Astrocyte (in vitro differentiated cells and primary cell): ENCODE measurements around the gene DYNC2I2. TPM values are rescaled to one million over a fixed set of nuclear protein-coding genes. Genes with fewer than 3 reads are reported as not detected.
A peak's percentile ranks its signal among the peaks of the same experiment; 100 is the strongest.

Source experiments
- DNase-seq: peaks from one replicate; pipeline ENCODE4 v3.0.0-alpha.2; 2010; ENCODE audit warnings: low read depth
- FAIRE-seq: peaks from 2 replicates; lab custom pipeline; 2011; peaks lifted over from hg19 to GRCh38; lab: Jason Lieb, UNC
- H2AFZ ChIP-seq: 2 replicates; pipeline ENCODE4 v1.6.0; 2012; ENCODE audit warnings: low read depth, low read length, inconsistent platforms
- H3K27ac ChIP-seq: 2 replicates; pipeline ENCODE4 v1.5.1; 2011; ENCODE audit warnings: low read depth, low read length, inconsistent platforms
- H3K27me3 ChIP-seq: 2 replicates; pipeline ENCODE4 v1.6.0; 2011; ENCODE audit warnings: low read length, inconsistent platforms; ENCODE audit not compliant: insufficient read depth
- H3K36me3 ChIP-seq: 2 replicates; pipeline ENCODE4 v1.5.1; 2011; ENCODE audit warnings: low read length, inconsistent platforms; ENCODE audit not compliant: insufficient read depth
- H3K4me1 ChIP-seq: 2 replicates; pipeline ENCODE4 v1.5.1; 2011; ENCODE audit warnings: low read length, inconsistent platforms; ENCODE audit not compliant: insufficient read depth
- H3K4me2 ChIP-seq: 2 replicates; pipeline ENCODE4 v1.6.0; 2012; ENCODE audit warnings: low read length, inconsistent platforms
- H3K4me3 ChIP-seq: 2 replicates; pipeline ENCODE4 v1.5.1; 2011; ENCODE audit warnings: low read depth, mild to moderate bottlenecking, low read length, inconsistent platforms; ENCODE audit not compliant: insufficient read depth
- H3K79me2 ChIP-seq: 2 replicates; pipeline ENCODE4 v1.6.0; 2012; ENCODE audit warnings: mild to moderate bottlenecking, low read length, inconsistent platforms; ENCODE audit not compliant: insufficient read depth
- H3K9ac ChIP-seq: 2 replicates; pipeline ENCODE4 v1.6.0; 2012; ENCODE audit warnings: mild to moderate bottlenecking, low read length, inconsistent platforms
- H3K9me3 ChIP-seq: 2 replicates; pipeline ENCODE4 v1.5.1; 2012; ENCODE audit warnings: low read depth, mild to moderate bottlenecking, low read length, inconsistent platforms; ENCODE audit not compliant: insufficient read depth
- H4K20me1 ChIP-seq: 2 replicates; pipeline ENCODE4 v1.6.0; 2012; ENCODE audit warnings: low read length, inconsistent platforms; ENCODE audit not compliant: insufficient read depth
- H3K27ac Mint-ChIP-seq: one replicate; pipeline ENCODE4 v1.8.0; 2021; ENCODE audit warnings: mild to moderate bottlenecking, mixed read lengths; ENCODE audit not compliant: unreplicated experiment
- H3K27me3 Mint-ChIP-seq: one replicate; pipeline ENCODE4 v1.8.0; 2021; ENCODE audit warnings: low read depth, mixed read lengths; ENCODE audit not compliant: unreplicated experiment
- H3K36me3 Mint-ChIP-seq: one replicate; pipeline ENCODE4 v1.8.0; 2021; ENCODE audit warnings: low read depth, mixed read lengths; ENCODE audit not compliant: unreplicated experiment
- H3K4me1 Mint-ChIP-seq: one replicate; pipeline ENCODE4 v1.8.0; 2021; ENCODE audit warnings: low read depth, mixed read lengths; ENCODE audit not compliant: unreplicated experiment
- H3K4me3 Mint-ChIP-seq: one replicate; pipeline ENCODE4 v1.8.0; 2021; ENCODE audit warnings: mild to moderate bottlenecking, moderate library complexity, mixed read lengths; ENCODE audit not compliant: unreplicated experiment
- H3K9me3 Mint-ChIP-seq: one replicate; pipeline ENCODE4 v1.8.0; 2021; ENCODE audit warnings: mild to moderate bottlenecking, mixed read lengths; ENCODE audit not compliant: unreplicated experiment
- CTCF ChIP-seq: IDR thresholded peaks from 2 replicates; pipeline ENCODE4 v1.5.1; 2011; ENCODE audit warnings: low read depth, mild to moderate bottlenecking, inconsistent platforms, low read length, moderate library complexity; ENCODE audit not compliant: insufficient read depth
- EZH2 ChIP-seq: IDR thresholded peaks from 2 replicates; pipeline ENCODE4 v1.6.1; 2012; ENCODE audit warnings: mild to moderate bottlenecking, low read length, inconsistent platforms; ENCODE audit not compliant: insufficient read depth
- total RNA-seq: library from RNA; stranded (reverse); gene quantifications from 2 replicates; pipeline ENCODE4 v1.2.1, GENCODE V29; 2021

The DYNC2I2 gene
- total RNA-seq, 1 donor from 2014 or later, result 20.6 TPM

DNA sequence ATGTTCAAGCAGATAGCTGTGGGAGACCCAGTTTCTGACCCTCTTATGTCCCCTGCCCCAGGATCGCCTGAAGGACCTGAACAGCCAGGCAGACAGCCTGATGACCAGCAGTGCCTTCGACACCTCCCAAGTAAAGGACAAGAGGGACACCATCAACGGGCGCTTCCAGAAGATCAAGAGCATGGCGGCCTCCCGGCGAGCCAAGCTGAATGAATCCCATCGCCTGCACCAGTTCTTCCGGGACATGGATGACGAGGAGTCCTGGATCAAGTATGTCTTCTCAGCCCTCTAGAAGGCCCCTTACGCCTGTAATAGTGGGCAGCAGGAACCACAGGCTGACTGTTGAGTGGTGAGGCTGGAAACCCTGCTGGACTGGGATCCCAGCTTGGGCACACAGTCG, 41.1 kb downstream of the DYNC2I2 start:
- Mint-ChIP-seq H3K27ac (no peak overlapping the region), H3K4me1 (peaks cover 4% of the 10 kb centered on the region), H3K36me3 (peaks cover 38% of the 10 kb centered on the region), H3K4me3 (no peak overlapping the region), H3K9me3 (no peaks in the 10 kb centered on the region), H3K27me3 (no peaks in the 10 kb centered on the region)
- TF ChIP-seq CTCF, result no peak
- TF ChIP-seq EZH2, result no peak
- H3K36me3 ChIP-seq, result peaks cover 84% of the 10 kb centered on the region
- no peak for DNase-seq
- H3K4me1 ChIP-seq, result no peaks in the 10 kb centered on the region
- no peak overlapping the region for H3K4me2 ChIP-seq
- no peak overlapping the region for H3K27ac ChIP-seq
- H2AFZ ChIP-seq, result no peak overlapping the region
- no peaks in the 10 kb centered on the region for H3K79me2 ChIP-seq
- no peaks in the 10 kb centered on the region for H3K9me3 ChIP-seq
- H3K9ac ChIP-seq, result no peak overlapping the region
- no peak for FAIRE-seq
- no peaks in the 10 kb centered on the region for H3K27me3 ChIP-seq
- H4K20me1 ChIP-seq, result peaks cover 48% of the 10 kb centered on the region
- no peak overlapping the region for H3K4me3 ChIP-seq

DNA sequence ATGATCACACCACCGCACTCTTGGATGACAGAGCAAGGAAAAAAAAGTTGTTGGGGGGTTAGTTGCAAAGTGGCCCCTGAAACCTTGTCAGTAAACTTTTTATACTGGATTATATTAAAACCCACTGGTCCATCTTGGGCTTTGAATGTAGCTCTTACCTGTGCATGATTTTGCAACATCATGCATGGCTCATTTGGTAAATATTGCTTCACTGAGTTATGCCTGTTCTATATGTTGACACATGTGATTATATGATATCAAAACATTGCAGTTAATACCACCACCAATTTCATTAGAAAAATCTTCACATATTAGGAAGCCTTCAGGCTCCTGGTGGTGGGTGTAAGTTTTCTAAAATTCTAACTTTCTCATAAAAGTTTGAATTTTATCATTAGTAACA, 41.9 kb downstream of the DYNC2I2 start:
- Histone ChIP-seq H2AFZ (no peak overlapping the region), H3K9me3 (no peaks in the 10 kb centered on the region), H3K27me3 (no peaks in the 10 kb centered on the region), H4K20me1 (peaks cover 51% of the 10 kb centered on the region), H3K27ac (no peak overlapping the region), H3K9ac (no peak overlapping the region), H3K36me3 (peaks cover 85% of the 10 kb centered on the region), H3K79me2 (no peaks in the 10 kb centered on the region), H3K4me2 (no peak overlapping the region), H3K4me3 (no peak overlapping the region), H3K4me1 (no peaks in the 10 kb centered on the region)
- FAIRE-seq (no peak), DNase-seq (no peak)
- H3K27ac Mint-ChIP-seq, result peak overlapping the region; percentile 78
- H3K36me3 Mint-ChIP-seq, result peaks cover 38% of the 10 kb centered on the region
- H3K9me3 Mint-ChIP-seq, result no peaks in the 10 kb centered on the region
- TF ChIP-seq EZH2, result no peak
- no peak for TF ChIP-seq CTCF
- H3K4me1 Mint-ChIP-seq, result peaks cover 4% of the 10 kb centered on the region
- H3K27me3 Mint-ChIP-seq, result no peaks in the 10 kb centered on the region
- no peak overlapping the region for H3K4me3 Mint-ChIP-seq

DNA sequence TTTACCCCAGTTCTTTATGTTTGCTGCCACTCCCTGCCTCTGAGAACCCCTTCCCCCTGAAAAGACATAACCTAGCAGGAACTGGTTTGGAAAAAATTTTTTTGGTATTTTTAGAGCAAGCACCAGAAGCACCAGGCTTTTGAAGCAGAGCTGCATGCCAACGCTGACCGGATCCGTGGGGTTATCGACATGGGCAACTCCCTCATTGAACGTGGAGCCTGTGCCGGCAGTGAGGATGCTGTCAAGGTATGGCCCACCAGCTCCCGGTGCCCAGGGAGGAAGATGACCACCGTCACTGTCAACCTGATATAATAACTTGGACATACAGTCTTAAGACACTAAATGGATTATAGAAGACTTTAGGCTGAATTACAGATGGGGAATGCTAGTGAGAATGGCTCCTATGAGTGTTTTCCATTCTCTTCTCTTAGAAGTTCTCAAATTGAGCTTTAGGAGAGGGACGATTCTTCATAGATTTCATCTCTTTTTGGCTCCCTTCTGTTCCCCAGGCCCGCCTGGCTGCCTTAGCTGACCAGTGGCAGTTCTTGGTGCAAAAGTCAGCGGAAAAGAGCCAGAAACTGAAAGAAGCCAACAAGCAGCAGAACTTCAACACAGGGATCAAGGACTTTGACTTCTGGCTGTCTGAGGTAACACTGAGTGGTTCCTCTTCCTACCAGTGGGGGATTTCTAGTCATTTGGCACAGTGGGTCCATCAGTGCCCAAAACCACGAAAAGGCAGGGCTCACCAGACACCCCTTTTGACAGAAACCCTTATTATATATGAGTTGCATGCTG, 44.9 kb downstream of the DYNC2I2 start:
- no peak for DNase-seq
- Mint-ChIP-seq H3K4me1 (peaks cover 4% of the 10 kb centered on the region), H3K9me3 (no peaks in the 10 kb centered on the region), H3K36me3 (peaks cover 32% of the 10 kb centered on the region), H3K27ac (no peak overlapping the region), H3K27me3 (no peaks in the 10 kb centered on the region), H3K4me3 (no peak overlapping the region)
- FAIRE-seq, result no peak
- H3K4me1 ChIP-seq, result no peaks in the 10 kb centered on the region
- H3K79me2 ChIP-seq, result peaks cover 4% of the 10 kb centered on the region
- H3K4me3 ChIP-seq, result no peak overlapping the region
- H3K9me3 ChIP-seq, result no peaks in the 10 kb centered on the region
- peaks cover 60% of the 10 kb centered on the region for H4K20me1 ChIP-seq
- H3K9ac ChIP-seq, result no peak overlapping the region
- peaks cover 87% of the 10 kb centered on the region for H3K36me3 ChIP-seq
- H3K4me2 ChIP-seq, result no peak overlapping the region
- no peak overlapping the region for H3K27ac ChIP-seq
- TF ChIP-seq EZH2, result no peak
- H3K27me3 ChIP-seq, result no peaks in the 10 kb centered on the region
- no peak overlapping the region for H2AFZ ChIP-seq
